Neural cell (in vitro differentiated cells): ENCODE data around the gene RBM3.

Experiments
- EP300 ChIP-seq: fragments of 450-650 bp; conservative IDR thresholded peaks from 2 replicates; pipeline ENCODE4 v1.6.1; 2014; ENCODE audit warnings: antibody characterized with exemption, mild to moderate bottlenecking, moderate library complexity; ENCODE audit not compliant: poor library complexity, severe bottlenecking
- TAF1 ChIP-seq: IDR thresholded peaks from 2 replicates; pipeline ENCODE4 v1.6.1; 2012; ENCODE audit warnings: low read depth

GRCh38 chrX:48532161-48532560 is 42.1 kb upstream of the RBM3 start:
- TF ChIP-seq EP300 (no peak), TAF1 (no peak)
